Spleen (tissue), 11 donors: ENCODE data around the gene QPRT. TPM values are rescaled to one million over a fixed set of nuclear protein-coding genes. Genes with fewer than 3 reads are reported as not detected.

Experiments used
- DNase-seq: peaks from one replicate; pipeline ENCODE4 v3.0.0-alpha.2; 2020
- H3K27ac ChIP-seq, 8 donors: fragments of 200-600 bp; sonication (generic) in 7 of 8; 1 replicate in 4 of 8; 2 replicates in 4 of 8; pipeline versions ENCODE4 v1.5.0 to v1.8.0; 2016 to 2021; ENCODE audit warnings: inconsistent platforms in 4 of 8, mild to moderate bottlenecking in 4 of 8, moderate library complexity in 1 of 8
- H3K27me3 ChIP-seq, 7 donors: fragments of 200-600 bp; sonication (generic) in 6 of 7; replicated peaks in 1 of 7; 1 replicate in 4 of 7; 2 replicates in 3 of 7; pipeline versions ENCODE4 v1.5.0 to v1.8.0; 2016 to 2021; ENCODE audit warnings: inconsistent platforms in 3 of 7, mild to moderate bottlenecking in 1 of 7
- H3K36me3 ChIP-seq, 6 donors: fragments of 200-600 bp; sonication (generic) in 5 of 6; 1 replicate in 4 of 6; 2 replicates in 2 of 6; pipeline versions ENCODE4 v1.5.0 to v1.8.0; 2016 to 2021; ENCODE audit warnings: inconsistent platforms in 2 of 6
- H3K4me1 ChIP-seq, 6 donors: fragments of 200-600 bp; sonication (generic) in 5 of 6; 1 replicate in 3 of 6; 2 replicates in 3 of 6; pipeline versions ENCODE4 v1.5.0 to v1.8.0; 2016 to 2021; ENCODE audit warnings: inconsistent platforms in 3 of 6
- H3K4me3 ChIP-seq, 8 donors: fragments of 200-600 bp; sonication (generic) in 7 of 8; 1 replicate in 4 of 8; 2 replicates in 4 of 8; pipeline versions ENCODE4 v1.5.0 to v1.8.0; 2016 to 2021; ENCODE audit warnings: inconsistent platforms in 4 of 8, mild to moderate bottlenecking in 4 of 8, moderate library complexity in 2 of 8
- H3K9me3 ChIP-seq, 8 donors: fragments of 200-600 bp; sonication (generic) in 7 of 8; 1 replicate in 4 of 8; 2 replicates in 4 of 8; pipeline versions ENCODE4 v1.5.0 to v1.8.0; 2016 to 2021; ENCODE audit warnings: inconsistent platforms in 4 of 8
- POLR2A ChIP-seq, 3 donors: fragments of 450-650 bp; IDR thresholded peaks; one replicate each; pipeline ENCODE4 v1.5.1; 2017; ENCODE audit warnings: antibody characterized with exemption in 3 of 3, mild to moderate bottlenecking in 1 of 3
- POLR2AphosphoS5 ChIP-seq, 3 donors: sonication (generic); formaldehyde crosslinking; IDR thresholded peaks; one replicate each; pipeline ENCODE4 v1.5.1; 2017; ENCODE audit warnings: antibody characterized with exemption in 3 of 3
- WGBS, 5 donors: extraction: QIAGEN DNeasy Blood & Tissue Kit in 3 of 5; methylation state at CpG; one replicate each; pipeline versions ENCODE4 v1.1.5 to v1.1.7; 2013 to 2018; 5-methylcytosine and 5-hydroxymethylcytosine counted together
- intact Hi-C: fragments of 100-400 bp; cut with DNase I; formaldehyde crosslinking; loops from one replicate; pipeline ENCODE4 v1.15.0; 2023; ENCODE audit warnings: low total_unique reads
- polyA plus RNA-seq, 3 donors: library from polyadenylated mRNA; stranded (reverse); fragments of 200-250 nt; gene quantifications; one replicate each; pipeline ENCODE4 v1.2.1, GENCODE V29; 2013
- total RNA-seq, 7 donors: library from RNA; depleted of rRNA in 3 of 7; stranded (reverse); fragments of >200 nt in 3 of 7; fragmentation: NEBNext Ultra II Directional in 4 of 7; extraction: Animal tissue kit (Norgen Biotek cat#: 25700) in 4 of 7; gene quantifications; one replicate each; pipeline versions ENCODE4 v1.1.0 to v1.2.1, GENCODE V29; 2016 to 2021
- TF ChIP-seq, protein P1 (sequence below), 11 experiments: fragments of 200-600 bp in 7 of 11; fragments of 450-650 bp in 4 of 11; sonication (generic) in 4 of 11; IDR thresholded peaks in 8 of 11; conservative IDR thresholded peaks in 3 of 11; 1 replicate in 7 of 11; 2 replicates in 4 of 11; pipeline versions ENCODE4 v1.4.0 to v1.8.0; 2016 to 2021; ENCODE audit warnings: antibody characterized with exemption in 11 of 11, inconsistent platforms in 4 of 11, mild to moderate bottlenecking in 1 of 11
- donor health status: healthy with polysubstance abuse.
- donor health status: DM: no; HTN: no; CAD: no; lungs with moderate emphysema.
- donor health status: DM: no; HTN: no; CAD: no.
- donor health status: Bipolar disorder and iron deficiency.
- donor health status: healthy.
- donor health status: DM: no; HTN: no; CAD: no.
- donor health status: DM: yes; HTN: yes; CAD: no.

QPRT gene
- total and polyA plus RNA-seq, 10 donors, result 3.3 to 37.2 (median 13.3) TPM

DNA sequence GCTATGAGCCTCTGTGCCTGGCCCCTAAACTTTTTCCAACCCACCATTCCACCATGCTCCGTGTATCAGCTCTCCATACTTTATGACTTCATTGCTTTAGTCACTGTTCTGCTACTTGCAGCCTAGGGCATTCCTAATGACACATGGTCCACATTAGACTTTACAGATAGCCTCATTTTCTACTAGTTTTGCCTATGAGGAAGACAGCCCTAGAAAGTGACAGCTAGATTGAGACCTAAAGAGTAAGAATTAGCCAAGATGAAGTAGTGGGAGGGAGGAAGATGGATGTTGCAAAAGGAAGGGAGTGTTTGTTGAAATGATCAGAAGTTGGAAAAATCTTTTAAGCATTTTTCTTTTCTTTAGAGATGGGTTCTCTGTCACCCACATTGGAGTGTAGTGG lies 55.8 kb downstream of the QPRT start:
- peaks cover 0 to 5% (median 0%) of the 10 kb centered on the region in 8 donors for H3K9me3 ChIP-seq
- intact Hi-C loops, result no loop called here
- no peak overlapping the region for H3K27ac ChIP-seq
- no peak overlapping the region for H3K4me3 ChIP-seq
- 0 to 85% (median 81%) methylated on average over 1 of the region's 1 CpG for WGBS, 5 donors
- TF ChIP-seq, protein P1, sequence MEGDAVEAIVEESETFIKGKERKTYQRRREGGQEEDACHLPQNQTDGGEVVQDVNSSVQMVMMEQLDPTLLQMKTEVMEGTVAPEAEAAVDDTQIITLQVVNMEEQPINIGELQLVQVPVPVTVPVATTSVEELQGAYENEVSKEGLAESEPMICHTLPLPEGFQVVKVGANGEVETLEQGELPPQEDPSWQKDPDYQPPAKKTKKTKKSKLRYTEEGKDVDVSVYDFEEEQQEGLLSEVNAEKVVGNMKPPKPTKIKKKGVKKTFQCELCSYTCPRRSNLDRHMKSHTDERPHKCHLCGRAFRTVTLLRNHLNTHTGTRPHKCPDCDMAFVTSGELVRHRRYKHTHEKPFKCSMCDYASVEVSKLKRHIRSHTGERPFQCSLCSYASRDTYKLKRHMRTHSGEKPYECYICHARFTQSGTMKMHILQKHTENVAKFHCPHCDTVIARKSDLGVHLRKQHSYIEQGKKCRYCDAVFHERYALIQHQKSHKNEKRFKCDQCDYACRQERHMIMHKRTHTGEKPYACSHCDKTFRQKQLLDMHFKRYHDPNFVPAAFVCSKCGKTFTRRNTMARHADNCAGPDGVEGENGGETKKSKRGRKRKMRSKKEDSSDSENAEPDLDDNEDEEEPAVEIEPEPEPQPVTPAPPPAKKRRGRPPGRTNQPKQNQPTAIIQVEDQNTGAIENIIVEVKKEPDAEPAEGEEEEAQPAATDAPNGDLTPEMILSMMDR (IDR thresholded peaks at IDR 0.05 in 8 of 11, conservative IDR thresholded peaks at IDR 0.05 in 3 of 11), result no peak
- no peak for TF ChIP-seq POLR2AphosphoS5 (IDR thresholded peaks at IDR 0.05)
- no peak for TF ChIP-seq POLR2A (IDR thresholded peaks at IDR 0.05)
- peaks cover 0 to under 1% (median 0%) of the 10 kb centered on the region in 7 donors for H3K27me3 ChIP-seq
- no peaks in the 10 kb centered on the region for H3K36me3 ChIP-seq
- DNase-seq, result no peak
- peaks cover 17 to 66% (median 32%) of the 10 kb centered on the region in 6 donors for H3K4me1 ChIP-seq

DNA sequence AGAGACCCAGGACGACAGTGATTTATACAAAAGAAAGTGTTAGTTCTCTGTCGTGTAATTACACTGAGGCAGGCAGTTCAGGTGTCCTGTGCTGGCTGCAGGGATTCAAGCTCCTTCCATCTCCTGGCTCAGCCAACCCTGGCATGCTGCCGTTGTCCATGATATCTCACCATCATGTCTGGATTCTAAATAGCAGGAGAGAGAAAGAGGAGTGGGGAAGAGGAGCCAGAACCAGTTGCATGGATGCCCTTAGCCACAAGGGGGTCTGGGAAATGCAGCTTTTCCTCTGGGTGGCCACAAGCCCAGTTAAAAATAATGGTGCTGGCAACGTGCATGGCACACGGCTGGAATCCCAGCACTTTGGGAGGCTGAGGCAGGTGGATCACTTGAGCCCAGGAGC lies 57.1 kb downstream of the QPRT start:
- Histone ChIP-seq H3K27ac (peak overlapping the region in 1 of 8 donors; percentile 10), H3K4me3 (no peak overlapping the region), H3K9me3 (peaks cover 0 to 5% (median 0%) of the 10 kb centered on the region in 8 donors), H3K4me1 (peaks cover 17 to 72% (median 36%) of the 10 kb centered on the region in 6 donors), H3K36me3 (peaks cover 0 to under 1% (median 0%) of the 10 kb centered on the region in 6 donors), H3K27me3 (no peaks in the 10 kb centered on the region)
- intact Hi-C loops, result no loop called here
- TF ChIP-seq POLR2AphosphoS5 (IDR thresholded peaks at IDR 0.05) (no peak), POLR2A (IDR thresholded peaks at IDR 0.05) (no peak)
- TF ChIP-seq, protein P1 (IDR thresholded peaks at IDR 0.05 in 8 of 11, conservative IDR thresholded peaks at IDR 0.05 in 3 of 11), result no peak
- peak; percentile 16 for DNase-seq
- 61 to 78% (median 69%) methylated on average over 5 of the region's 5 CpGs for WGBS, 5 donors

DNA sequence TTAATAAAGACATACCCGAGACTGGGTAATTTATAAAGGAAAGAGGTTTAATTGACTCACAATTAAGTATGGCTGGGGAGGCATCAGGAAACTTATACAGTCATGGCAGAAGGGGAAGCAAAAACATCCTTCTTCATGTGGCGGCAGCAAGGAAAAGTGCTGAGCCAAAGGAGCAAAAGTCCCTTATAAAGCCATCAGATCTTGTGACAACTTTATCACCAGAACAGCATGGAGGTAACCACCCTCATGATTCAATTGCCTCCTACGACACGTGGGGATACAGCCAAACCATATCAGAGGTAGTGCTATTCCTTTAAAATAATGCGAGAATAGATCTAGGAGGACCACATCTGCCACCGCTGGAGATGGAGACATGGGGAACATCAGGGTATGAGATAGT lies 57.8 kb downstream of the QPRT start:
- H3K4me1 ChIP-seq, result peaks cover 17 to 74% (median 39%) of the 10 kb centered on the region in 6 donors
- H3K4me3 ChIP-seq, result no peak overlapping the region
- H3K36me3 ChIP-seq, result peaks cover 0 to 7% (median under 1%) of the 10 kb centered on the region in 6 donors
- H3K9me3 ChIP-seq, result peaks cover 0 to 5% (median 0%) of the 10 kb centered on the region in 8 donors
- H3K27ac ChIP-seq, result peak overlapping the region in 1 of 8 donors; percentile 10
- TF ChIP-seq POLR2A (IDR thresholded peaks at IDR 0.05), result no peak
- TF ChIP-seq, protein P1 (IDR thresholded peaks at IDR 0.05 in 8 of 11, conservative IDR thresholded peaks at IDR 0.05 in 3 of 11), result no peak
- TF ChIP-seq POLR2AphosphoS5 (IDR thresholded peaks at IDR 0.05), result no peak
- 71 to 78% (median 76%) methylated on average over 6 of the region's 6 CpGs for WGBS, 5 donors
- DNase-seq, result peak; percentile 19
- no peaks in the 10 kb centered on the region for H3K27me3 ChIP-seq
- intact Hi-C loops, result no loop called here

DNA sequence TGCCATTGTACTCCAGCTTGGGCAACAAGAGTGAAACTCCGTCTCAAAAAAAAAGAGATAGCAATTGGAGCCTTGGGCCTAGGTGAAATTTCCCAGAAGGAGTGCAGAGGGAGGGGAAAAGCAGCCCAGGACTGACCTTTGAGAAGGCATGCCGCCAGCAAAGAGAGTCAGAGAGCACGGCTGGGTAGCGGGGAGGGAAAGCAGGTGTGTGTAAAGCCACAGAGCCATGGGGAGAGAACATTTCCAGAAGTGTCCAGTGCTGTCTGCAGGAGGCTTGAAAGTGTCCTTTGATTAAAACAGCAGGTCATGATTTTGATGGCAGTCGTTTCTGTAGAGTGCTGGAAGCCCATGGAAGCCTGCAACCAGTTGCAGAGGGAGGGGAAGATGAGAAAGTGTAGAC lies 58.7 kb downstream of the QPRT start:
- H3K36me3 ChIP-seq, result peaks cover 0 to 17% (median 10%) of the 10 kb centered on the region in 6 donors
- intact Hi-C loops, result no loop called here
- no peak overlapping the region for H3K4me3 ChIP-seq
- 69 to 84% (median 81%) methylated on average over 5 of the region's 5 CpGs for WGBS, 5 donors
- no peaks in the 10 kb centered on the region for H3K9me3 ChIP-seq
- no peaks in the 10 kb centered on the region for H3K27me3 ChIP-seq
- peak; percentile 59 for DNase-seq
- H3K4me1 ChIP-seq, result peaks cover 17 to 77% (median 48%) of the 10 kb centered on the region in 6 donors
- H3K27ac ChIP-seq, result peak overlapping the region in 6 of 8 donors; percentile 32 to 80 (median 59)
- TF ChIP-seq, protein P1 (IDR thresholded peaks at IDR 0.05 in 8 of 11, conservative IDR thresholded peaks at IDR 0.05 in 3 of 11), result no peak
- TF ChIP-seq POLR2AphosphoS5 (IDR thresholded peaks at IDR 0.05) (no peak), POLR2A (IDR thresholded peaks at IDR 0.05) (no peak)
